OCI-LY1 (cell line): Measurements from ENCODE around the gene COL26A1.

Experiments used
- H2AFZ ChIP-seq: fragments of 200-600 bp; sonication (generic), shearing (Covaris generic); 2 replicates; pipeline ENCODE4 v1.6.0; 2014; ENCODE audit warnings: antibody characterized with exemption, mild to moderate bottlenecking, low read length
- H3F3A ChIP-seq: fragments of 200-600 bp; sonication (generic), shearing (Covaris generic); 2 replicates; pipeline ENCODE4 v1.6.0; 2014; ENCODE audit warnings: mild to moderate bottlenecking, antibody characterized with exemption, low read length, moderate library complexity; ENCODE audit not compliant: insufficient read depth
- H3K27ac ChIP-seq: fragments of 200-600 bp; sonication (generic); 2 replicates; pipeline ENCODE4 v1.5.1; 2014; ENCODE audit warnings: low read length, mixed run types, mild to moderate bottlenecking, low read depth; ENCODE audit not compliant: poor library complexity, severe bottlenecking
- H3K27me3 ChIP-seq: fragments of 200-600 bp; sonication (generic); 2 replicates; pipeline ENCODE4 v1.6.0; 2014; ENCODE audit warnings: antibody characterized with exemption, mild to moderate bottlenecking, low read length, moderate library complexity; ENCODE audit not compliant: insufficient read depth
- H3K36me3 ChIP-seq: fragments of 200-600 bp; sonication (generic); 2 replicates; pipeline ENCODE4 v1.6.1; 2014; ENCODE audit warnings: mild to moderate bottlenecking, antibody characterized with exemption, low read length, moderate library complexity, mixed read lengths; ENCODE audit not compliant: insufficient read depth
- H3K4me1 ChIP-seq: fragments of 200-600 bp; sonication (generic); 2 replicates; pipeline ENCODE4 v1.5.1; 2014; ENCODE audit warnings: mild to moderate bottlenecking, low read length, moderate library complexity; ENCODE audit not compliant: insufficient read depth, severe bottlenecking
- H3K4me2 ChIP-seq: fragments of 200-600 bp; sonication (generic), shearing (Covaris generic); 2 replicates; pipeline ENCODE4 v1.6.1; 2014; ENCODE audit warnings: low read length
- H3K4me3 ChIP-seq: fragments of 200-600 bp; sonication (generic); 2 replicates; pipeline ENCODE4 v1.5.1; 2014; ENCODE audit warnings: low read length, low read depth, mild to moderate bottlenecking, mixed read lengths; ENCODE audit not compliant: poor library complexity, severe bottlenecking
- H3K79me2 ChIP-seq: fragments of 200-600 bp; shearing (Covaris generic); 2 replicates; pipeline ENCODE4 v1.6.1; 2016; ENCODE audit warnings: mixed run types, low read length, mixed read lengths; ENCODE audit not compliant: insufficient read depth
- H3K9ac ChIP-seq: fragments of 200-600 bp; sonication (generic), shearing (Covaris generic); 2 replicates; pipeline ENCODE4 v1.6.1; 2014; ENCODE audit warnings: mild to moderate bottlenecking, low read length, mixed read lengths
- H3K9me2 ChIP-seq: fragments of 200-600 bp; sonication (generic), shearing (Covaris generic); 2 replicates; pipeline ENCODE4 v1.6.1; 2014; ENCODE audit warnings: low read depth, mild to moderate bottlenecking, low read length, mixed read lengths
- H3K9me3 ChIP-seq: fragments of 200-600 bp; shearing (Covaris generic); 2 replicates; pipeline ENCODE4 v1.6.1; 2014; ENCODE audit warnings: low read length, mixed read lengths
- H4K20me1 ChIP-seq: fragments of 200-600 bp; sonication (generic), shearing (Covaris generic); 2 replicates; pipeline ENCODE4 v1.6.0; 2016; ENCODE audit warnings: mild to moderate bottlenecking, low read length; ENCODE audit not compliant: insufficient read depth
- CTCF ChIP-seq: fragments of 200-600 bp; sonication (generic), shearing (Covaris generic); IDR thresholded peaks from 2 replicates; pipeline ENCODE4 v1.5.1; 2017; ENCODE audit warnings: mild to moderate bottlenecking, antibody characterized with exemption, low read length, moderate library complexity, mixed read lengths
- EZH2 ChIP-seq: fragments of 200-600 bp; sonication (generic), shearing (Covaris generic); IDR thresholded peaks from 2 replicates; pipeline ENCODE4 v1.8.0; 2017; ENCODE audit warnings: borderline replicate concordance, mixed run types, mild to moderate bottlenecking, antibody characterized with exemption, low read length, moderate library complexity, mixed read lengths

COL26A1 gene

DNA sequence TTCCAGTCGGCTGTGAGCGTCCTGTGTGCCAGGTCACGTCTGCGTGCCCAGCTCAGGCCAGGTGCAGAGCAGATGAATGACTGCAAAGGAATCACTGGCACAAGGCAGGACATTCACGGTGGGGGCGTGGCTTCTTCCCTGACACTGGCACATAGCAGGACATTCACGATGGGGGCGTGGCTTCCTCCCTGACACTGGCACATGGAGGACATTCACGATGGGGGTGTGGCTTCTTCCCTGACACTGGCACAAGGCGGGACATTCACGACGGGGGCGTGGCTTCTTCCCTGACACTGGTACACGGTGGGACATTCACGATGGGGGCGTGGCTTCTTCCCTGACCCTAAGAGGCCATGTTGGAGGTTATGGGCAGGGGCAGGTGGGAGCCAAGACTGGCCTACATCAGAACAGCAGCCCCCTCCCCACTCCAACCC is 202.1 kb downstream of the COL26A1 start:
- Histone ChIP-seq H2AFZ (no peak overlapping the region), H3K9me2 (no peaks in the 10 kb centered on the region), H3K9ac (no peak overlapping the region), H3K27me3 (peaks cover 9% of the 10 kb centered on the region; the same call in 1 of the 2 replicates), H3K9me3 (no peaks in the 10 kb centered on the region), H4K20me1 (no peaks in the 10 kb centered on the region), H3K4me1 (no peaks in the 10 kb centered on the region), H3K36me3 (no peaks in the 10 kb centered on the region; the same call in 1 of the 2 replicates), H3K4me3 (no peak overlapping the region), H3K4me2 (no peak overlapping the region), H3F3A (no peaks in the 10 kb centered on the region), H3K27ac (no peak overlapping the region), H3K79me2 (no peaks in the 10 kb centered on the region)
- no peak for TF ChIP-seq CTCF
- no peak for TF ChIP-seq EZH2

DNA sequence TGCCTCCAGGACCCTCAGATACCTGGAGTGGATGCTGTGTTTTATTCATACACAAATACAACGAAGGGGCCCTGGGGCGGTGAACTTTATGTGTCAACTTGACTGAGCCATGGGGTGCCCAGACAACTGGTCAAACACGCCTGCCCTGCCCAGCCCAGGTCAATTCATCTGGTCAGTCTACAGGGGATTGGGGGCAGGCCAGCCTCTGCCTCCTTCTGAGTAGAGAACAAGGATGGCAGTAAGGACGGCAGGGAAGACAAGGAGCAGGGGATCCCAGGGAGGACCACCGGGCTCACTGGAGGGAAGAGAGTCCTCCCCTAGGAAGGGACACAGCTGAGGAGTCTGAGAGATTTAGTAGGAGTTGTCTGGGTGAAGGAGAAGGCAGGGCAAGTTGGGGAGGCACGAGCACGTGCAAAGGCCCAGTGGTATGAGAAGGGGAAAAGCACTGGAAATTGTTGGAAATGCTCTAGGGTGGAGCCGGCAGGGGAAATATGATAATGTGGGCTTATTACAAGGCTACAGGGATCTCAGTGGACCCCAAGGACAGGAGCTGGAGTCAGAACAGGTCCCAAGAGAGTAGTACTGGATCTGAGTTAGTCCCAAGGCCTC is 203.0 kb downstream of the COL26A1 start:
- H3K27ac ChIP-seq = no peak overlapping the region
- no peaks in the 10 kb centered on the region for H3F3A ChIP-seq
- H3K36me3 ChIP-seq = no peaks in the 10 kb centered on the region; the same call in 1 of the 2 replicates
- no peaks in the 10 kb centered on the region for H3K9me3 ChIP-seq
- no peak for TF ChIP-seq CTCF
- no peak for TF ChIP-seq EZH2
- H3K9me2 ChIP-seq = no peaks in the 10 kb centered on the region
- no peak overlapping the region for H3K4me3 ChIP-seq
- H3K4me2 ChIP-seq = no peak overlapping the region
- peaks cover 7% of the 10 kb centered on the region; the same call in 1 of the 2 replicates for H3K27me3 ChIP-seq
- no peak overlapping the region for H3K9ac ChIP-seq
- no peaks in the 10 kb centered on the region for H4K20me1 ChIP-seq
- no peak overlapping the region for H2AFZ ChIP-seq
- H3K4me1 ChIP-seq = no peaks in the 10 kb centered on the region
- no peaks in the 10 kb centered on the region for H3K79me2 ChIP-seq

GRCh38 chr7:101567230-101567629 is 204.6 kb downstream of the COL26A1 start:
- Histone ChIP-seq H3K27me3 (peaks cover 9% of the 10 kb centered on the region; the same call in 1 of the 2 replicates), H3F3A (no peaks in the 10 kb centered on the region), H3K9ac (no peak overlapping the region), H3K4me1 (no peaks in the 10 kb centered on the region), H3K36me3 (no peaks in the 10 kb centered on the region; the same call in 1 of the 2 replicates), H3K9me2 (no peaks in the 10 kb centered on the region), H4K20me1 (no peaks in the 10 kb centered on the region), H3K4me3 (no peak overlapping the region), H2AFZ (no peak overlapping the region), H3K27ac (no peak overlapping the region), H3K4me2 (no peak overlapping the region), H3K9me3 (0 out of 2 replicates have a peak, but pooled peaks cover 2% of the 10 kb centered on the region), H3K79me2 (no peaks in the 10 kb centered on the region)
- TF ChIP-seq CTCF = no peak
- no peak for TF ChIP-seq EZH2
